HG03558 (cell line): Measurements from ENCODE around the gene TBC1D5.

Source experiments
- ATAC-seq: cut with Tn5 transposase; IDR thresholded peaks from one replicate; pipeline ENCODE4 v1.9.1; 2021; ENCODE audit warnings: moderate number of reproducible peaks; ENCODE audit not compliant: unreplicated experiment; ENCODE audit errors: extremely low read depth

The TBC1D5 gene

GRCh38 chr3:17158941-17159682 lies 583.3 kb downstream of the TBC1D5 start:
- ATAC-seq = no peak

GRCh38 chr3:17157713-17158112 lies 584.7 kb downstream of the TBC1D5 start:
- no peak for ATAC-seq

GRCh38 chr3:17156864-17157263 lies 585.6 kb downstream of the TBC1D5 start:
- ATAC-seq = no peak

- ATAC-seq = no peak
Measured at GRCh38 chr3:17155951-17156350, 586.5 kb downstream of the TBC1D5 start.

GRCh38 chr3:17154941-17155340 lies 587.5 kb downstream of the TBC1D5 start:
- no peak for ATAC-seq

- no peak for ATAC-seq
Measured at GRCh38 chr3:17154221-17154620, 588.2 kb downstream of the TBC1D5 start.

GRCh38 chr3:17153209-17153608 lies 589.2 kb downstream of the TBC1D5 start:
- ATAC-seq = no peak

GRCh38 chr3:17151598-17152373 lies 590.6 kb downstream of the TBC1D5 start:
- peak; percentile 97 for ATAC-seq

GRCh38 chr3:17149076-17149475 lies 593.4 kb downstream of the TBC1D5 start:
- no peak for ATAC-seq

- no peak for ATAC-seq
Measured at GRCh38 chr3:17144665-17144993, 597.8 kb downstream of the TBC1D5 start.

- ATAC-seq = no peak
Measured at GRCh38 chr3:17143893-17144664, 598.4 kb downstream of the TBC1D5 start.

- ATAC-seq = no peak
Measured at GRCh38 chr3:17142516-17142915, 599.9 kb downstream of the TBC1D5 start.

- ATAC-seq = no peak
Measured at GRCh38 chr3:17141699-17142098, 600.7 kb downstream of the TBC1D5 start.

GRCh38 chr3:17140670-17141505 lies 601.5 kb downstream of the TBC1D5 start:
- no peak for ATAC-seq

GRCh38 chr3:17138246-17139039 lies 604.0 kb downstream of the TBC1D5 start:
- no peak for ATAC-seq

- ATAC-seq = no peak
Measured at GRCh38 chr3:17137321-17137826, 605.1 kb downstream of the TBC1D5 start.

GRCh38 chr3:17136136-17136721 lies 606.2 kb downstream of the TBC1D5 start:
- no peak for ATAC-seq

GRCh38 chr3:17135696-17136095 lies 606.7 kb downstream of the TBC1D5 start:
- no peak for ATAC-seq
